K562 (cell line): Measurements from ENCODE around the gene CHPF2. TPM values are rescaled to one million over a fixed set of nuclear protein-coding genes. Genes with fewer than 3 reads are reported as not detected.

Source experiments
- ATAC-seq: fragments of 200-7000 bp; cut with Tn5 transposase; 3 replicates; pipeline ENCODE4 v1.9.1; 2020; ENCODE audit warnings: moderate library complexity
- BruUV-seq: library from RNA; stranded (reverse); fragments of 400-500 nt; replicated peaks from 2 replicates; lab custom pipeline; 2021; lab: Mats Ljungman, UMichigan
- CTCF ChIA-PET: fragments of 300-600 bp; formaldehyde crosslinking; extraction: SDS; loops from one replicate; lab custom pipeline; 2021; ENCODE audit warnings: low intra/inter-chr PET ratio; lab: Yijun Ruan, JAX
- POLR2A ChIA-PET: fragments of 300-600, 350-650 bp; sonication (Branson Sonifier 250); formaldehyde crosslinking; extraction: SDS; loops from one replicate; lab custom pipeline; 2021; ENCODE audit warnings: antibody characterized with exemption, inconsistent platforms; lab: Yijun Ruan, JAX
- DNase-seq, 4 experiments: peaks; one replicate each; pipeline versions ENCODE4 v3.0.0 to v3.0.0-alpha.2; 2011 to 2018; ENCODE audit warnings: low spot score in 3 of 4, mixed read lengths in 3 of 4; ENCODE audit errors: extremely low read depth in 1 of 4
- FAIRE-seq: peaks from 2 replicates; lab custom pipeline; 2011; peaks lifted over from hg19 to GRCh38; lab: Jason Lieb, UNC
- H2AFZ ChIP-seq: 2 replicates; pipeline ENCODE4 v1.6.0; 2011; ENCODE audit warnings: low read depth, low read length, control low read depth, inconsistent platforms
- H3K27ac ChIP-seq: fragments of 200-600 bp; 3 replicates; pipeline ENCODE4 v1.8.0; 2011; ENCODE audit warnings: low read depth, mild to moderate bottlenecking, control low read depth, inconsistent platforms, low read length, moderate library complexity, mixed read lengths; ENCODE audit errors: extremely low read depth
- H3K27me3 ChIP-seq, 2 experiments: fragments of 300-600 bp in 1 of 2; 2 replicates in 1 of 2; 3 replicates in 1 of 2; pipeline versions ENCODE4 v1.6.0 to v1.8.0; 2011; ENCODE audit warnings: inconsistent platforms in 2 of 2, low read length in 2 of 2, mild to moderate bottlenecking in 1 of 2, mixed read lengths in 1 of 2, moderate library complexity in 1 of 2; ENCODE audit not compliant: control insufficient read depth in 2 of 2, insufficient read depth in 2 of 2
- H3K36me3 ChIP-seq: fragments of 300-600 bp; 3 replicates; pipeline ENCODE4 v1.8.0; 2011; ENCODE audit warnings: mild to moderate bottlenecking, low read length, inconsistent platforms; ENCODE audit not compliant: control insufficient read depth, insufficient read depth
- H3K4me1 ChIP-seq, 2 experiments: fragments of 200-600 bp in 1 of 2; replicated peaks in 1 of 2; 2 replicates in 1 of 2; 3 replicates in 1 of 2; pipeline versions ENCODE4 v1.5.1 to v1.8.0; 2011; ENCODE audit warnings: inconsistent platforms in 2 of 2, low read length in 2 of 2, mild to moderate bottlenecking in 1 of 2, mixed read lengths in 1 of 2, moderate library complexity in 1 of 2; ENCODE audit not compliant: control insufficient read depth in 2 of 2, insufficient read depth in 2 of 2
- H3K4me2 ChIP-seq: 2 replicates; pipeline ENCODE4 v1.6.1; 2011; ENCODE audit warnings: low read length, control low read depth, inconsistent platforms, mixed read lengths; ENCODE audit not compliant: insufficient read depth
- H3K4me3 ChIP-seq: fragments of 200-600 bp; sonication (generic), shearing (Covaris generic); 2 replicates; pipeline ENCODE4 v1.5.1; 2016; ENCODE audit warnings: control low read depth, inconsistent platforms
- H3K79me2 ChIP-seq: fragments of 200-600 bp; 3 replicates; pipeline ENCODE4 v1.8.0; 2011; ENCODE audit warnings: low read length, inconsistent platforms; ENCODE audit not compliant: control insufficient read depth, insufficient read depth
- H3K9ac ChIP-seq, 2 experiments: 2 replicates each; pipeline versions ENCODE4 v1.6.0 to v1.6.1; 2011; ENCODE audit warnings: low read depth in 2 of 2, low read length in 2 of 2, control low read depth in 1 of 2, inconsistent platforms in 1 of 2, mild to moderate bottlenecking in 1 of 2, mixed read lengths in 1 of 2; ENCODE audit not compliant: insufficient read depth in 1 of 2
- H3K9me1 ChIP-seq: one replicate; pipeline ENCODE4 v1.6.0; 2011; ENCODE audit warnings: inconsistent platforms, mild to moderate bottlenecking, low read length, moderate library complexity; ENCODE audit not compliant: control insufficient read depth, insufficient read depth
- H3K9me3 ChIP-seq: replicated peaks from 2 replicates; pipeline ENCODE4 v1.5.1; 2011; ENCODE audit warnings: low read depth, low read length, inconsistent platforms; ENCODE audit not compliant: control insufficient read depth, insufficient read depth
- H4K20me1 ChIP-seq: replicated peaks from 2 replicates; pipeline ENCODE4 v1.6.1; 2011; ENCODE audit warnings: low read length, inconsistent platforms, mixed read lengths; ENCODE audit not compliant: control insufficient read depth, insufficient read depth
- BHLHE40 ChIP-seq: IDR thresholded peaks from 2 replicates; pipeline ENCODE4 v1.6.1; 2011; ENCODE audit warnings: low read length, improper control_type of control experiment
- GABPA ChIP-seq: fragments of 200-800 bp; sonication (Bioruptor generic); conservative IDR thresholded peaks from 2 replicates; pipeline ENCODE4 v1.6.1; 2016; ENCODE audit warnings: low read depth, missing genetic modification characterization, missing compliant biosample characterization
- GABPB1 ChIP-seq: sonication (generic); formaldehyde crosslinking; IDR thresholded peaks from 2 replicates; pipeline ENCODE4 v1.8.0; 2022; ENCODE audit warnings: mild to moderate bottlenecking, missing genetic modification reagents
- HIVEP1 ChIP-seq: fragments of 250-450 bp; sonication (Bioruptor Pico); IDR thresholded peaks from 2 replicates; pipeline ENCODE4 v1.4.0; 2020; ENCODE audit warnings: mild to moderate bottlenecking
- MEIS2 ChIP-seq: fragments of 450-650 bp; IDR thresholded peaks from 2 replicates; pipeline ENCODE4 v1.6.1; 2014; ENCODE audit warnings: mild to moderate bottlenecking; ENCODE audit not compliant: partially characterized antibody
- RAD21 ChIP-seq, 2 experiments: fragments of 250-450 bp in 1 of 2; fragments of 450-650 bp in 1 of 2; sonication (Bioruptor Pico) in 1 of 2; formaldehyde crosslinking in 1 of 2; IDR thresholded peaks in 1 of 2; conservative IDR thresholded peaks in 1 of 2; 2 replicates each; pipeline versions ENCODE4 v1.4.0 to v1.8.0; 2020 to 2022; ENCODE audit warnings: mild to moderate bottlenecking in 2 of 2, moderate library complexity in 1 of 2
- SMAD3 ChIP-seq: fragments of 450-650 bp; formaldehyde crosslinking; conservative IDR thresholded peaks from 2 replicates; pipeline ENCODE4 v1.4.0; 2020; ENCODE audit warnings: mild to moderate bottlenecking
- TOE1 ChIP-seq, 2 experiments: fragments of 450-650 bp in 1 of 2; sonication (generic) in 1 of 2; formaldehyde crosslinking in 1 of 2; IDR thresholded peaks; 2 replicates each; pipeline versions ENCODE4 v1.7.1 to v1.8.0; 2016 to 2022; ENCODE audit warnings: borderline replicate concordance in 2 of 2, mild to moderate bottlenecking in 2 of 2, antibody characterized with exemption in 1 of 2, inconsistent platforms in 1 of 2, low read depth in 1 of 2, missing genetic modification reagents in 1 of 2, moderate library complexity in 1 of 2
- TSHZ1 ChIP-seq: fragments of 250-450 bp; sonication (Bioruptor Pico); IDR thresholded peaks from 2 replicates; pipeline ENCODE4 v1.4.0; 2020; ENCODE audit warnings: mild to moderate bottlenecking, moderate library complexity
- ZNF354B ChIP-seq: fragments of 250-450 bp; sonication (Bioruptor Pico); IDR thresholded peaks from 2 replicates; pipeline ENCODE4 v1.4.0; 2020
- WGBS: fragments of 100-300 bp; shearing (Covaris generic); methylation state at CpG from one replicate; pipeline ENCODE4 v1.1.6; 2016; ENCODE audit warnings: low coverage, mixed read lengths; ENCODE audit not compliant: insufficient coverage; ENCODE audit errors: missing lambda C conversion rate; 5-methylcytosine and 5-hydroxymethylcytosine counted together
- in situ Hi-C: fragments of 300-500 bp; cut with MboI; formaldehyde crosslinking; loops from 4 replicates; pipeline ENCODE4 v1.15.0; 2018; ENCODE audit warnings: inconsistent platforms, mixed read lengths
- intact Hi-C: fragments of 100-400 bp; cut with micrococcal nuclease; formaldehyde crosslinking; loops from 2 replicates; pipeline ENCODE4 v1.14.2; 2022
- polyA plus RNA-seq, 8 experiments: library from polyadenylated mRNA; depleted of rRNA in 4 of 8; stranded (reverse) in 5 of 8; unstranded in 3 of 8; fragments of >200 nt; fragmentation: Nextera tagmentation in 2 of 8; fragmentation: Illumina TruSeq in 1 of 8; extraction: Ambion mirVana in 2 of 8; extraction: Trizol in 1 of 8; gene quantifications; 2 replicates each; pipeline versions ENCODE4 v1.2.1 to v1.2.3, GENCODE V29; 2011 to 2014; ENCODE audit warnings: inconsistent platforms in 1 of 8, missing spikeins in 1 of 8
- total RNA-seq, 7 experiments: library from RNA; depleted of rRNA in 6 of 7; stranded (reverse); fragments of >200 nt in 6 of 7; fragmentation: Illumina TruSeq in 2 of 7; extraction: Trizol in 2 of 7; gene quantifications; 2 replicates each; pipeline versions ENCODE4 v1.2.1 to v1.2.3, GENCODE V29; 2011 to 2021; ENCODE audit warnings: low replicate concordance in 1 of 7

CHPF2 gene
- total and polyA plus RNA-seq, 9 of the 15 experiments (the other 6 are each of a cell fraction or from before 2014, with no cell fraction given) = 0.08 to 32.8 (median 10.5) TPM

DNA sequence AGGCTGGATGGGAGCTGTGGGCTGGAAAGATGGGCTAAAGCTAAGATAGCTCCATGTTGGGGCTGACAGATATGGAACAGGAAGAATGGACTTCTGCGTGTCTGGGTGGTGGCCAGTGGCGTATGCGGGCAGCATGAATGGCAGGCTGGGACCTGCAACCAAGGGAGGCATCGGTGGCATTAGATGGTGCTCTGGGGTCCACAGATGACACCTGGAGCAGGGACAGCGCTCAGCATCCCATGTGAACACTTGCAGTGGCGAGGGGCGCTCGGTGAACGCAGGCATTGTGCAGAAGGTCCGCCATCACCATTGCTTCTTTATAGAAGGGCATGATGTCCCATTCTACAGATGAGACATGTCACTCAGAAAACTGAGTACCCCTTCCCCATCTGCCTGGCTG lies 37.2 kb downstream of the CHPF2 start:
- ATAC-seq = no peak
- in situ Hi-C loops = no loop called here
- H4K20me1 ChIP-seq = peaks cover 11% of the 10 kb centered on the region
- no peak overlapping the region for H2AFZ ChIP-seq
- peaks cover 16 to 20% of the 10 kb centered on the region in 2 experiments; a peak in 4 of 5 replicates for H3K4me1 ChIP-seq
- no peak for FAIRE-seq
- H3K9me3 ChIP-seq = no peaks in the 10 kb centered on the region
- ChIA-PET POLR2A (interaction anchor here (0.7 kb wide), 2 partner anchors 8 to 224 kb away, joined by 3 read pairs; no protein-coding TSS in a partner anchor), CTCF (no interaction called here)
- DNase-seq = no peak
- no peak overlapping the region for H3K4me2 ChIP-seq
- WGBS = under 1% methylated on average over 10 of the region's 10 CpGs
- H3K79me2 ChIP-seq = no peaks in the 10 kb centered on the region
- BruUV-seq = no TSS peak
- no peak overlapping the region for H3K27ac ChIP-seq
- no peak overlapping the region for H3K9ac ChIP-seq
- H3K4me3 ChIP-seq = no peak overlapping the region
- peaks cover 6% of the 10 kb centered on the region for H3K9me1 ChIP-seq
- H3K27me3 ChIP-seq = peaks cover 23 to 86% of the 10 kb centered on the region in 2 experiments; a peak in 4 of 5 replicates
- intact Hi-C loops = no loop called here
- TF ChIP-seq GABPB1 (CRISPR knock-in tag) = no peak
- TF ChIP-seq, all 486 proteins: peak for 0
- H3K36me3 ChIP-seq = no peaks in the 10 kb centered on the region

GRCh38 chr7:151271699-151272355 lies 39.5 kb downstream of the CHPF2 start:
- no peaks in the 10 kb centered on the region for H3K9me3 ChIP-seq
- no TSS peak for BruUV-seq
- intact Hi-C loops (loop anchor here (2.0 kb wide), 1 partner anchor 31 kb away; no protein-coding TSS in a partner anchor), in situ Hi-C loops (no loop called here)
- H3K27ac ChIP-seq = no peak overlapping the region
- H3K4me2 ChIP-seq = no peak overlapping the region
- ChIA-PET POLR2A (interaction anchor here (0.8 to 1.5 kb wide), 3 partner anchors 22 to 35 kb away, joined by 3 to 4 read pairs (median 4); no protein-coding TSS in a partner anchor), CTCF (no interaction called here)
- peak; percentile 72 for FAIRE-seq
- peaks cover 20 to 89% of the 10 kb centered on the region in 2 experiments; a peak in 4 of 5 replicates for H3K27me3 ChIP-seq
- H4K20me1 ChIP-seq = peaks cover 17% of the 10 kb centered on the region
- no peak for DNase-seq
- no peak overlapping the region for H3K4me3 ChIP-seq
- 5% methylated on average over 7 of the region's 7 CpGs for WGBS
- H2AFZ ChIP-seq = no peak overlapping the region
- H3K9me1 ChIP-seq = peaks cover 6% of the 10 kb centered on the region
- H3K36me3 ChIP-seq = no peaks in the 10 kb centered on the region
- H3K4me1 ChIP-seq = peaks cover 16 to 34% of the 10 kb centered on the region in 2 experiments; a peak in 4 of 5 replicates
- no peaks in the 10 kb centered on the region for H3K79me2 ChIP-seq
- no peak overlapping the region for H3K9ac ChIP-seq
- peak; percentile 54 for ATAC-seq
- TF ChIP-seq TOE1 (IDR thresholded peaks at IDR 0.05; ENCODE audit: borderline replicate concordance) (peak; percentile 91), TOE1 (CRISPR knock-in tag; IDR thresholded peaks at IDR 0.05; ENCODE audit: borderline replicate concordance, low read depth) (no peak), RAD21 (CRISPR knock-in tag; conservative IDR thresholded peaks at IDR 0.05 in 1 of 2, IDR thresholded peaks at IDR 0.05 in 1 of 2) (peak in 1 of 2 experiments; percentile 12; a peak in 1 of 4 replicates), TSHZ1 (CRISPR knock-in tag) (no peak), GABPA (tag) (peak; percentile 42; the same call in 1 of the 2 replicates), HIVEP1 (peak; percentile 45; the same call in 1 of the 2 replicates), ZNF354B (CRISPR knock-in tag) (0 out of 2 replicates have a peak, but pooled peaks have one; percentile 14), MEIS2 (peak; percentile 59), SMAD3 (CRISPR knock-in tag) (peak; percentile 57; the same call in 1 of the 2 replicates), BHLHE40 (peak; percentile 69)
